HG02623 (cell line): Measurements from ENCODE around the gene C22orf15.

Experiments used
- ATAC-seq: cut with Tn5 transposase; IDR thresholded peaks from one replicate; pipeline ENCODE4 v1.9.1; 2021; ENCODE audit warnings: moderate library complexity; ENCODE audit not compliant: unreplicated experiment

C22orf15 gene

DNA sequence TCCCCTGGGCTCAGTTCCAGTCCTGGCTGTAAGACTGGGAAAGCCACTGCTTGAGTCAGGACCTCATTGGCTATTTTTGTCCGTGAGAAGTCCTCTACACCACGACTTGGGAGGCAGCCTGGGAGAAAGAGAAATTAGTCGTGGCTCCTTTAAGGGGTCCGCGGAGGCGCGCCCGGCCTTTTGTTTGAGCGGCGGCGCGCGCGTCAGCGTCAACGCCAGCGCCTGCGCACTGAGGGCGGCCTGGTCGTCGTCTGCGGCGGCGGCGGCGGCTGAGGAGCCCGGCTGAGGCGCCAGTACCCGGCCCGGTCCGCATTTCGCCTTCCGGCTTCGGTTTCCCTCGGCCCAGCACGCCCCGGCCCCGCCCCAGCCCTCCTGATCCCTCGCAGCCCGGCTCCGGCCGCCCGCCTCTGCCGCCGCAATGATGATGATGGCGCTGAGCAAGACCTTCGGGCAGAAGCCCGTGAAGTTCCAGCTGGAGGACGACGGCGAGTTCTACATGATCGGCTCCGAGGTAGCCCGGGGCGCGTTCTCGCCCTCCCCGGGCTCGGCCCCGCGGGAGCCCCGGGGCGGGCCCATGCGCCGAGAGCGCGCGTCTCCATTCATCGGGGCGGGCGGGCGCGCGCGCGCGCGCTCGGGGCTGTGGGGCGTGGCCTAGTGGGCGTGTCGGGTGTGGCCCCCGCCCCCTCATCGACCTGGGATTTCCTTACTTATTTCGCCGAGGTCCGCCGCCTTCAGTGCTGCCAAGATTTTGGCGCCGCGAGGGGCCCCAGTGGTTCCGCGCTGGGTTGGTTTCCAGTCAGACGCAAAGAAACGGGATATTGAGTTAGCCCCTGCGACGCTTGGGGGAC, 24.2 kb downstream of the C22orf15 start, which contains the start of gene SMARCB1:
Gene SMARCB1, plus strand, starts transcription at position 215 of the 848 bp plus-strand sequence. Its CDS starts 204 bp downstream, at position 419.
- ATAC-seq, result peak; percentile 59

DNA sequence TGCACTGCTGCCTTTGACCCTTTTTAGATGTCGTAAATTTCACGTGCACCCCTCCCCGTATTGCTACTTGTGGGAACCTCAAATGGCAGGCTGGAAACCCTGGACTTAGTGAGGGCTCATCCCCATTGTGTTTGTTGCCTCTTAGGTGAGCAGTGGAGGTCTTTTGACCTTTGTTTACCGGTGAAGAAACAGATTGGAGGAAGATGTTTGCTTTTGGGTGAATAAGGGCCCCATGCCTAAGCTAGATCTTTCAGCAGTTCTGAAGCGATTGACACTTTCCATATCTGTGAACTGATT, 24.8 kb downstream of the C22orf15 start:
- no peak for ATAC-seq

DNA sequence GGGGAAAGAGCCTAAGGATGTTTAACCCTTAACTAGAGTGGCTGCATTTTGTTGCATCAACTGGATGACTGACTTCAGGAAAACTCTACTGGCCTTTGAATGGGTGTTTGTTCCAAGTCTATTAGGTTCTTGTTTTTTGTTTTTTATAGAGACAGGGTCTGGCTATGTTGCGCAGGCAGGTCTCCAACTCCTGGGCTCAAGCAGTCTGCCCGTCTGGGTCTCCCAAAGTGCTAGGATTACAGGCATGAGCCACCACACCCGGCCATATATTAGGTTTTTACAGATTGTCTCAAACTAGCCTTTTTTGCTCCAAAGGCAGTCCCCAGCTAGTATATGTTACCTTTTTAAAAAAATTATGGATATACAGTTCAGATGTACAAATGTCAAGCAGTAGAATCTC, 25.1 kb downstream of the C22orf15 start:
- no peak for ATAC-seq

DNA sequence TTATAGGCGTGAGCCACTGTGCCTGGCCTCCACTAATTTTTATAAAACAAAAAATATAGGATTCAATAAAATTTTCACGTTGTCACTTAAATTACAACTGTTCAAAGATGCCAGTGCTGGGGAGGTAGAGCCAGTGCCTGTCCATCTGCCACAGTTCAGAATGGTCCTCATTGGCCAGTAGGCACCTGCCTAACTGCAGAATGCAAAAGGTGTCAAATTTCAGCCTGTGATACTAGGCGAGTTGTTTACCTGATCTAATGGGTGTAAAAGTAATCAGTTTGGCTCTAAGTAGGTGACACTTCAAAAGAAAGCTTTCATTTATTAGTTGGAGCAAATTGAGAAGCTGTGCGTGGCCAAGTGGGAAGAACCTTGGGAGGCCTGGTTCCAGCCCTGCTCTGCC, 26.3 kb downstream of the C22orf15 start:
- no peak for ATAC-seq

DNA sequence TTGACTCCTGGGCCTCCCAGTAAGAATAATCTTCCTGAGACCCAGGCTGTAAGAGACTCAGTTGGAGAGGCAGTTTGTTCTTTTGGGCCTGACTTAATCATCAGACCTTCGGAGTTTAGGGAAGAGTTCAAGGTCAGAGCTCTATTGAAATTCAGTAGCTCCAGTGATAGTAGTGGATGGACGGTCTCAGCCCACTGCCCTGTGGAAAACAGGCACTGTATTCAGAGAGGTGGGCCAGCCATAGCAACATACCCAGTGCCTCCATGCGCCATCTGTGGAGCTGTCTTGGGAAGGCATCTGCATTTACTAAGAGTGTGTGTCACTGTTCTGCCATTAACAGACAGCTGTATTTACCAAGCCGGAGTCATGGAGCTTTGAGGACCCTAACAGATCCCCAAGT, 26.8 kb downstream of the C22orf15 start:
- ATAC-seq, result no peak

DNA sequence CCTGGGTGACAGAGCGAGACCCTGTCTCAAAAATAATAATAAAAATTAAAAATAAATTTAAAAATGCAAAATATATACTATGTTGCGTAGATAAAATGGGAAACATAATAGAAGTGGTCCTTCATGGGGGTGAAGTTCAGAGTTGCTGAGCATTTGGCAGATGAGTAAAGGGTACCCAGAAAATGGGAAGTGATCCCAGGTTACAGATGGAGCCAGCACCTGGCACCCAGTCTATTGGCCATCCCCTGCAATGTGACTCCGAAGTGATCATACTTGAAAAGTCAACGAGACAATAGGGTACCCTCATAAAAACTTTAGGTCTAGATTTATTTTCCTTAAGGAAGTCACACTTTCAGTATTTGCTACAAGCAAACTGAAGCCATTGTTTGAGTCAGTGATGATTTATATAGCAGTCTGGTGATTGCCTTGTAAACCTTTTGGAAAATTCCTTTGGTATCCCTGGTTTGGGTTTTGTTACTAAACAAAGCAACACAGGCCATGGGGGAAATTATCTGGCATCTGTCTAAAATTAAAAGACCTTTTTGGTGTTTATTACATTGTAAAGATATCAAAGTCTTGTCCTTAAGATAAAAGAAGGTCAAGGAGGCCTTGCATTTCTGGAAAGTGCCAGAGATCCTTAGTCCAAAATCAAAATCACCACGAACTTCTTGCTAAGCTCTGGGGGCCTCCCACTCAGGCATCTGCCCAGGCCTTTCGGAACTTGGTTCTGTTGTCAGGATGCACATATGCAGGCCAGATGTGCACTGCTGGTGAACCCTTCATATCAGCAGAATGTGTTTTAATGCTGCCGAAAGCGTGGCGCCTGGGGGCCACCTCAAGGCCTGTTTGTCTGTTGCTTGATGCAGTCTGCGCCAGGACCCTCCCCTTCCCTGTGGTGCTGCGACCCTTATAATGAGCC, 28.3 kb downstream of the C22orf15 start:
- ATAC-seq, result no peak

DNA sequence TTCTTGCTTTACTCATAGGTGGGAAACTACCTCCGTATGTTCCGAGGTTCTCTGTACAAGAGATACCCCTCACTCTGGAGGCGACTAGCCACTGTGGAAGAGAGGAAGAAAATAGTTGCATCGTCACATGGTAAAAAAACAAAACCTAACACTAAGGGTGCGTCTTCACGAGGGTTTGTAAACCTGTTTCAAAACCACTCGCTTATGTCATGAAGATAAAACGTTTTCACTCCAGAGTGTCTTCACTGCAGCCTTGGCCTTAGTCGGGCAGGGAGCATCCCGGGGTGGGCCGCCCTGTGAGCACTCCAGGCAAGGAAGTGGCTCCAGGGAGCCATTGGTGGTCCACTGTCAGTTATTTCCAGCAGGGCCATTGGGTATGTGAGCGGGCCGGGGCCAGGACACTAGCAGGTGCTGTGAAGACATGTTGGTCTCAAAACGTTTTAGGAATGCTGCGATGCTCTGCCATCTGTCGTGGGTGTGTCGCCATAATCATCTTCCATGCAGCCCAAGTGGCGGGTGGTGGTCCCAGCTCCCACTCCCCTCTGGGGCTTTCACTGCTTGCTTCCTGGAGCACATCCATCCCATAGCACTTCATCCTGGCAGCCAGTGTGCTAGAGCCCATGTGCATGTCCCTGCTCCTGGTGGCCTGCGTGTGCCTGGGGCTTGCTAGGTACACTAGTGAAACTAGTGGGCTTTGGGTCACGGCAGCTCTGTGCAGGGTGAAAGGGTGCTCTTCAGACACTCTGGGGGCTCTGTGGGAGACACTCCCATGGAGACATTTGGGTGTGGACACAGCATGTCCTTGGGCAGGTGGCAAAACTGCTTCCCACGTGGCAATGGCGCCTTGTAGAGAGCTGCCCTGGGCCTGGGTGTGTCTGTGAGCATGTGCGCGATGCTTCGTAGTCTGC, 29.2 kb downstream of the C22orf15 start:
- ATAC-seq, result no peak

DNA sequence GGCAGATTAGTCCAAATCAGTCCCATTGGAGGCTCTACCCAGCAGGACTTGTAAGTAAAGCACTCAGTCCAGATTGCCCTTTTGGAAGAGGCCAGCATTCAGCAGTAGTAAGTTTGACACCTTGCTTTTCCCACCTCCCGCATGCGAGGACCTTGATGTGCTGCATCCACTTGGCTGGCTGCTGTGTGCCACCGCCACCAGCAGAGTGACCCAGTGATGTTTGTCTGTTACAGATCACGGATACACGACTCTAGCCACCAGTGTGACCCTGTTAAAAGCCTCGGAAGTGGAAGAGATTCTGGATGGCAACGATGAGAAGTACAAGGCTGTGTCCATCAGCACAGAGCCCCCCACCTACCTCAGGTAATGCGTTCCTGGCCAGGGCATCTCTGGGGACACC, 30.5 kb downstream of the C22orf15 start:
- ATAC-seq, result no peak

DNA sequence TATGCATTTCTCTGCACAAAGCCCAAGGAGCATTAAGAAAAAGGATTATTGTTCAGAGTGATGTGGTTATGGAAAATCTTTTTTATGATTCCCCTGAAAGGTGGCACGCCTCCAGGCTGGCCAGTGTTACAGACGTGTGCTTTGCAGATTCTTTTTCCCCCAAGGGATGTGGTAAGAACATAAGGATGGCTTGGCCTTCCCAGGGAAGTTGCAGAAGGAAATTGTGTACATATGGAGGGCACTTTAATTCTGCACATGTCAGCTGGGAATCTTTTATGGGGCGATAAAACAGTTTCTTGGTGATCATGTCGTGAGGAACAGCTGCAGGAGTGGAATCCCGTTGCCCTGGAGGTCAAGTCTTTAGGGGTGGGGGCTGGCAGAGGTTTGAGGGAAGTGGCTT, 33.7 kb downstream of the C22orf15 start:
- ATAC-seq, result no peak

DNA sequence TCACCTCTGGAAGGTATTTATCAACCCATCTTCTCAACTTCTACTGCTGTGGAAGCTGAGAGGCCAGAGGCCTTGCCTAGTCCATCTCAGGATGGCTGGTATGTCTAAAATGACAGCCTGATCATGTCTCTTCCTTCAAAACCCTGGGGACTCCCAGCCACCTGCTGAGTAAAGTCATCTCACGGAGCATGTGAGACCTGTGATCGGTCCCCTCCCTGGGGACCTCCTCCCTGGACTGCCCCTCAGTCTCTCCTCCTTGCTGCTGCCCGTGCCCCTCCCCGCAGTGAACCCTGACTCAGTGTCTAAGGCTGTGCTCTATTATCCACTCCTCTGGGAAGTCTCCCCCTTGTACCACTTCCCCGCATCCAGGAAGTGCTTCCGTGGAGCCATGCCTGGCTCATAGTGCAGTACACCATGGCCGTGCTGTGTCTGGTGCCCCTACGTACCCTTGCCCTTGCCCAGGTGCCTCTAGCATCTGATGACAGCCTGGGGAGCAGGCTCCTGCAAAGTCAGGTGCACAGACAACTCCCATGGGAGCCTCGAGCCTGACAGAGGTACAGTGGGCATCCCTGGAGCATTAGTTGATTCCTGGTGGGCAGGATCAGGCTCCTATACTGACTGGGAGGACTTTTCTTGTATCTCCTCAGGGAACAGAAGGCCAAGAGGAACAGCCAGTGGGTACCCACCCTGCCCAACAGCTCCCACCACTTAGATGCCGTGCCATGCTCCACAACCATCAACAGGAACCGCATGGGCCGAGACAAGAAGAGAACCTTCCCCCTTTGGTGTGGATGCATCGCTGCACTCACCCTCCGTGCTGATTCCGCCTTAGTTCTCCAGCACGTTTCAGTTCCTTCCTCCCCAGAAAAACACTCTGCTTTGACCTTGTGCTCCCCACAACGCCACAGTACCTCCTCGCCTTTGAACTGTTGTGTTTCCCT, 37.8 kb downstream of the C22orf15 start:
- peak; percentile 46 for ATAC-seq

DNA sequence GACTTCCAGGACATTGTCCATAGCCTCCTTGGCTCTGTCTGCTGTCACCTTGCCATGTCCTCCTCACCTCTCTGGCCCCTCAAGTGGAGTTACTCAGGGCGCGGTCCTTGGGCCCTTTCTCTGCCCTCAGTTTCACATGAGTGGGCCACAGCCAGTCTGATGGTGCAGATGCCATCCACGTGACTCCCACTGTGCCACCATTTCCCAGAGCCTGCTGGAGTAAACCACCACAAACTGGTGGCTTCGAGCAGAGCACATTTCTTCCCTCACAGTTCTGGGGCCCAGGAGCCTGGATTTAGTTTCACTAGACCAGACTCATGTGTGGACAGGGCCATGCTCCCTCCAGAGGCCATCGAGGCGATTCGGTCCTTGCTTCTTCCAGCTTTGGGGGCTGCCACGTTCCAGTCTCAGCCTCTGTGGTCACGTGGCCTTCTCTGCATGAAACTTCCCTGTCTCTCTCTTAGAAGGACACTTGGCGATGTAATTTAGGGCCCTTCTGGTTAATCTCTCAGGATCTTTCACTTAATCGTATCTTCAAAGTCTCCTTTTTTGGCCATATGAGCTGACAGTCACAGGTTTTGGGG, 38.5 kb downstream of the C22orf15 start:
- no peak for ATAC-seq

DNA sequence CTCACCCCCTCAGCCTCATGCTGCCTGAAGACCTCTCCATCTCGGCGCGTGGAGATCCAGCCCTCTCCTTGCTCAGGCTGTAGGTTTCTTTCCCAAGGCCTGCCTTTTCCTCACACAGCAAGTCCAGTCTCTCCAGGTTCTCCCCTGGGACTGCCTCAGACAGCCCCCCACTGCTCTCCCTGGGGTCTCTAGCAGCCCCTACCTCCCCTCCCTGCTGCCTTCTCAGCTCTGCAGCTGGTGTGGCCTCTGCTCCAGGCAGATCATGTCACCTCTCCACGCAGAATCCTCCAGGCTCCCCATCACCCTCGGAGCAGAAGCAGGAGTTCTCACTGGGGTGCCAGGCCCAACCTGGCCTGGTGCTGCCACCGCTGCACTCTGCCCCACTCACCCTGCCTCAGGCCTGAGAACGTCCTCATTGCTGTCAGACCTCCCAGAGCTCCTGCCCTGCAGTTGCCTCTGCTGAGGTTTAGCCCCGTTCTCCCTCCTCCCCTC, 39.1 kb downstream of the C22orf15 start:
- no peak for ATAC-seq

DNA sequence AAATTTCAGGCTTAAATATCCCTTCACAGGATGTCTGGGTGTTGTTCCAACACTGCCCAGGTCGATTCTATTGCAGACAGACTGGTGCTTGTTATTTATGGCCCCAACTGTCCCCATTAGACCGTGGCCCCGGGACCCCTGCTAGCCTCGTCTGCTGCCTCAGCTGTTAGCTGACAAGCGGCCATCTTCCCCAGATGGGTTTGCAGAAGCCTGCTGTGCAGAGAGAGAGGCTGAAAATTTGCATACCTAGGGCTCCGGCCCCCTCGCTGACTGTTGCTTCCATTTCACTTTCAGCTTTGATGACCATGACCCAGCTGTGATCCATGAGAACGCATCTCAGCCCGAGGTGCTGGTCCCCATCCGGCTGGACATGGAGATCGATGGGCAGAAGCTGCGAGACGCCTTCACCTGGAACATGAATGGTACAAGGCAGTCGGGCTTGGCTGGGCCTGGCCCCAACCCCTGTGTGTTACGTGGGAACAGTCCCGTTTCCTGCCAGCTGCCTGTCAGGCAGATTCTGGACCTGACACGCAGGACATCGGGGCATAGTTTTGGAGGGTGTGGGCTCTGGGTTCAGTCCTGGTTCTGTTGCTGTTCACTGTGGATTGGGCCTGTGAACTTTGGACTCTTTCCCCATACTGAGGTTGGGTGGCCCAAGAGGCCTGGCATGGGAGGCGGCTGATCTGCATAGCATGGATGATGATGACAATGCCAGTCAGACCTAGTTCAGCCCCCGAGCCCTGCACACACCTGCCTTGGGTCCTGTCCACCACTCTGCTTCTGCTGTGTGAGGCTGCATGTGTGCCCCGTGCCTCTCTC, 40.4 kb downstream of the C22orf15 start:
- ATAC-seq, result no peak

DNA sequence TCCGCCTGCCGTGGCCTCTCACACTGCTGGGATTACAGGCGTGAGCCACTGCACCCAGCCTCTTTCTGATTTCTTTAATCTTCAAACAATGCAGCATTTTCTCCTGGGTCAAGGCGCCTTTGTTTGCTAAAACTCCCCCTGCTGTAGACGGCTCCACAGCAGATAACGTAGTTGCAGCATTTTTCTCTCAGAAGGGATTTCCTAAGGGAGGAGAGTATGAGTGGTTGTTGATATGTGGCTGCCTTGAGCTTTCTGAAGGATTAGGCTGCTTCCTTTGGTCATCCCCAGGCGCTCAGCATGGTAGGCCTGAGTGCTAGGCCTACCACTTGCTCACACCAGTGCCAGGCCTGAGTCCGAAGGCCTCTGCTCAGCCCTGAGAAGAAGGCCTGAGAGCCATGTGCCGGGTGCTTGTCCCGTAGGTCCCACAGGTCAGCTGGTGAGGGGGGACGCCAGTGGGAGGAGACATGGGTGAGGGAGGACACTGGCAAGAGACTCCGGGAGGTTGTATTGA, 42.0 kb downstream of the C22orf15 start:
- no peak for ATAC-seq

DNA sequence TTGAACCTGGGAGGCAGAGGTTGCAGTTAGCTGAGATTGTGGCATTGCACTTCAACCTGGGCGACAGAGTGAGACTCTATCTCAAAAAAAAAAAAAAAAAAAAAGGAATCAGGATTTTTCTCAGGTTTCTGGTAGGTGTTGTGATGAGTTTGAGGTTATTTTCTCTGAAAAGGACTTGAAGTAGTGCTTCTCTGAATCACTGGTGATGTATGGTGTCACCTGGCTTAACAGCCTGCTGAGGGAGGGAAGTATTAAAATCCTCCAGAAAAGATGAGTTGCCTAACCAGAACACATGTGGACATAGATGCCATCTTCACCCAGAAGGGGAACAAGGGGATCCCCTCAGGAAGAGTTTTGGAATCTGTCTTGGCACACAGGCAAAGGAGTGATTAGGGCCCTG, 44.0 kb downstream of the C22orf15 start:
- no peak for ATAC-seq

DNA sequence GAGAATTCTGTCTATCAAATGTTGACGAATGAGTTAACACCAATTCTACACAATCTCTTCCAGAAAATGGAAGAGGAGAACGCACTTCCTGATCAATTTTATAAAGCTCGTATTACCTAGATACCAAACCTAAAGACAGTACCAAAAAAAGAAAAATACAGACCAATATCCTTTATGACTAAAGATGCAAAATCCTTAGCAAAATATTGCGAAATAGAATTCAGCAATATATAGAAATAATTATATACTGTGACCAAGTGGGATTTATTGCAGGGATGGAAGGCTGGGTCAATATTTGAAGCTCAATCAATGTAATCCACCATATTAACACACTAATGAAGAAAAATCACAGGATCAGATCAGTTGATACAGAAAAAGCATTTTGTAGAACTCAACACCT, 49.6 kb downstream of the C22orf15 start:
- ATAC-seq, result no peak
